HuH-7.5 (cell line): Measurements from ENCODE around the gene PMEPA1.

ENCODE experiments used
- DNase-seq: peaks from one replicate; pipeline ENCODE4 v3.0.0; 2011; ENCODE audit warnings: low spot score

Gene PMEPA1

DNA sequence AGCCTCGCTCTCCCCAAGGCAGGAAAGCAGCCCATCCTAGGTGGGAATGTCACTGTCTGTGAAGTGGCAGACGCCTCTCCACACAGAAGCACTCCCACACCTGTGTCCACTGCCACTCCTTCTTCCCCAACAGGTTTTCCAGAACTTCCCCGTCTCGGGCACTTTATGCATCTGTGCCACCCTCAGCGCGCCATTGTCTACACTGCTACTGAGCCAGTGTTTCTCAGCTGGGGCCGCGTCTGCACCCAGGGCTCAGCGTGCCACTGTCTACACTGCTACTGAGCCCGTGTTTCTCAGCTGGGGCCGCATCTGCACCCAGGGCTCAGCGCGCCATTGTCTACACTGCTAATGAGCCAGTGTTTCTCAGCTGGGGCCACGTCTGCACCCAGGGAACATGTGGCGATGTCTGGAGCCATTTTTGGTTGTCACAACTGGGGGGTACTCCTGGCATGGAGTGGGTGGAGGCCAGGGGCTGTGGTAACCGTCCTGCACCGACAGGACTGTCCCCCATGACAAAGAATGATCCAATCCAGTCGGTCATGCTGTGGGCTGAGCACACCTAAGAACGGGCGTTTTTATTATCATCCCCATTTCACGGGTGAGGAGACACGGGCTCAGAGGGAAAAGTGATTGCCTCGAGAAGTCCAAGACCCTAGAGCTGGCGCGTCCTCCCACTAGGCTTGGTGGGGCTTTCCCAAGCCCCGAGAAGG, 47.9 kb downstream of the PMEPA1 start:
- no peak for DNase-seq

- DNase-seq, result no peak
These were observed 48.7 kb downstream of the PMEPA1 start for GRCh38 chr20:57660922-57661745.

GRCh38 chr20:57660181-57660921, 49.5 kb downstream of the PMEPA1 start:
- no peak for DNase-seq

DNA sequence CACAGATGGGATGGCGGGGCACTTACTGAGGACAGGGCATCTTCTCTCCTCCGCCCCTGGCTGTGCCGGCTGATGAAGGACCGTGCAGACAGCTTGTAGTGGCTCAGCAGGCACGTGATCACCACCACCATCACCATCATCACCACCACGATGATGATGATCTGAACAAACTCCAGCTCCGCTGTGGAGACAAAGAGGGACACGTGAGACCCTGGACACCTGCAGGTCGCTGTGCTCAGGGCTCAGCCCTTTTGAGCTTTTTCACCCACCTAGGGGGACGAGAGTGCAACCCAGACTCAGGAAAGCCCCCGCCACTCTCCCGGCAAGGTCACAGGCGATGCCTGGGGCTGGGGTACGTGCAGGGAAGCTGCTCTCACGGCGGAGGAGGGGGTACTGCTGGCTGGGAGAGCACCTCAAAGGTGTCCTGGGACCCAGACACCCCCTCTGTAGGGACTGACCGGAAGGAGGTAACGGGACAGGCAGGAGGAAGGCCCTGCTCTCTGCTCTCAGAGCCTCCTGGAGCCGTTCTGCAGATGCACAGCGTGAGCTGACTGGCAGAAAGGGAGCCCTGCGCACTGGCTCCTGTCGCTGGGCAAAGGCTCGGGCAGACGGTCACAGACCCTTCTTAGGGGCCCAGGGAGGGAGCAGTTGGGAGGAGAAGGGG, 50.2 kb downstream of the PMEPA1 start:
- DNase-seq, result no peak

DNA sequence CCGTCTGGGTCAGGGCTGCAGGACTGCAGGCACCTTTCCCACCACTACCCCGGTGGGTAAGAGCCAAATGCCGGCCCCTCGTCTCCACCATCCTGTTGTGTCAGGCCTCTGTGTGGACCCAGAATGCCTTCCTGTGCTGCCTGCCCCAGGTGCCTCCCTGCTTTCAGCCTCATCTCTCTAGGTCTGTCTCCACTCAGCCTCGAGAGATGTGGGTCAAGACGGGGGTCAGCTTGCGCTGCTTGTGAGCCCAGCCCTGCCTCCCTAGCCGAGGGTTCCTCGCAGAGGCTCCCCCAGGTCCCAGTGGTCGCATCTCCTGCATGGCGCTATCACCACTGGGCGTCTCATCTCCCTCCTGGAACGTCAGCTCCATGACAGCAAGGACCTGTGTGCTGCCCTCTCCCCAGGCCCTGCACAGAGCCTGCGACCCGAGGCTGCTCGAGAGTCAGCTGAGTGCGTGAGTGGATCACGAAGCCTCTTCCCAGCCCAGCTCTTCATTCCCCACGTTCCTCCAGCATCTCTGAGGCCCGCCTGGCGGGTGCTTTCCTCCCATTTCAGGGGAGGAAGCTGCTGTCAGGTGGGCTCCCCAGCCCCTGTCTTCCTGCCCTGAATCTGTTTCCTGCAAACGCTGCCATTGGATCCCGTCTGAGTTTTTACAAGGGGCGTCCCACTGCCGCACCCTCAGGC, 50.8 kb downstream of the PMEPA1 start:
- DNase-seq, result no peak

DNA sequence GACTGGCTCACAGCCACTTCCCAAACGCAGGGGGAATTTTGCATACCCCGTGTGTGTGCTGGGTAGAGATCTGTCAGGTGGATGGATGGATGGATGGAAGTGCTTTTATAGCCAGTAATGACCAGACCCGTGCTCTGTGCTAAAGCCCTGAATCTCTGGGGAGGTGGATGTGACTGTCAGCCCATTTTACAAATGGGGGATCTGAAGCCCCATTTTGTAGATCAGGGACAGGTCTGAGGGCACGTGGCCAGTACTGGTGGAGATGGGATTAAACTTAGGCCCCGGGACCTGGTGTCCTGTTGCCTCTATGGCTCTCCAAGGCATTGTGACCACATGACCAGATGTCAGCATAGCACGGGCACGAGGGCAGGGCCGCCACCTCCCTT, 51.4 kb downstream of the PMEPA1 start:
- DNase-seq, result no peak

- no peak for DNase-seq
These were observed 52.0 kb downstream of the PMEPA1 start for GRCh38 chr20:57657535-57658446.

- no peak for DNase-seq
These were observed 52.8 kb downstream of the PMEPA1 start for GRCh38 chr20:57656821-57657534.

DNA sequence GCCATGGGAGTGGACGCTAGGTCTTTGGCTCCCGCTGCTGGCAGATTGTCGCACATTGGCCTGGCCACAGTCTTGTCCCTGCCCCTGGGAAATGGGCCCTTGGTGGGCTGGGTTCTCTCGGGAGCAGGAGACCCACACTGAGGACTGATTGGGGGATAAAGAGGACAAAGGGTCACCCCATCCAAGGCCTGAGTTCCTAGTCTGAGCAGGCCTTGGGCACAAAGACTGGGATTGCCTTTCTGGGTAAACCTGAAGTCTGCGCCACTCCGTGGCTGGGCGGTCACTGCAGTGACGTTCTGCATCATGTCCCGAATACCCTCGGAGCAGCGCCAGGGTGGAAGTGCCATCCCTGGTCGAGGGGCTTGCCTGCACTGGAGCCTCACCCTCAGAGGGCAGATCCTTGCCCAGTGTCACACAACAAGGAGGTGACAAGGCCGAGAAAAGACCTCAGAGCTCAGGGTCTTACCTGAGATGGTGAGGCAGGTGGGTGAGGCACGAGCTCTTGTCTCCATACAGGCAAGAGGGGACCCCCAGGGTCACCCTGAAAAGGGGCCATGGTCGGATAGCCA, 53.5 kb downstream of the PMEPA1 start:
- no peak for DNase-seq

DNA sequence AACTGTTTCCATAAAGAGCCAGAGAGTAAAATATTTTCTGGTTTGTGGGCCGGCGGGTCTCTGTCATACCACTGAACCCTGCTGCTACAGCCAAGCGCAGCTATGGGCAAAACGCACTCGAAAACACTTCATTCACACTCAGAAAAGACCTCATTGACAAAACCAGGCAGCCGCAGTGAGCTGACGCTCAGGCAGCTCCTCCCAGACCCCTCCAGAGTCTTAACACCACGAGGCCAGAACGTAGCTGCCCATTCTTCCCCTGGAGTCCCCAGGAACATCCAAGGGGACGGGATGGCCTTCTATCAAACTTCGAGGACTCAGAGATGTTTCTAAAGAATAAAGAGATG, 54.0 kb downstream of the PMEPA1 start:
- no peak for DNase-seq

- no peak for DNase-seq
These were observed 54.6 kb downstream of the PMEPA1 start for GRCh38 chr20:57654998-57655808.

- DNase-seq, result peak; percentile 97
These were observed 55.3 kb downstream of the PMEPA1 start for GRCh38 chr20:57654363-57654997.

DNA sequence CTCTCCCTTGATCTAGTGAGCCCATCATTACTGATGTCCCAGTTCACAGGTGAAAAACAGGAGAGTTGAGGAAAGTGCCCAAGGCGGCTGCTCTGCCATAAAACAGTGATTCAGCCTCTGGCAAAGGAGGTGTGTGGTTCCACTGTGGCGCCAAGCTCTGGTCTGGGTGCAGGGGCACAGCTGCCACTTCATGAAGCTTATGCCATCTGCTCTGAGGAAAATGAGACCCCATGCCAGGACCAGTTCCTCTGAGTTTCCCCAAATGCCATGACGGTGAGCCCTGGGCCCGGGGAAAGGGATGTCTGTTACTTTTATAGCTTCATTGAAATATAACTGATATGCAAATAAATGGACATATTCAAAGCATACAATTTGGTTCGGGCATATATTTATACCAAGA, 55.9 kb downstream of the PMEPA1 start:
- DNase-seq, result no peak

DNA sequence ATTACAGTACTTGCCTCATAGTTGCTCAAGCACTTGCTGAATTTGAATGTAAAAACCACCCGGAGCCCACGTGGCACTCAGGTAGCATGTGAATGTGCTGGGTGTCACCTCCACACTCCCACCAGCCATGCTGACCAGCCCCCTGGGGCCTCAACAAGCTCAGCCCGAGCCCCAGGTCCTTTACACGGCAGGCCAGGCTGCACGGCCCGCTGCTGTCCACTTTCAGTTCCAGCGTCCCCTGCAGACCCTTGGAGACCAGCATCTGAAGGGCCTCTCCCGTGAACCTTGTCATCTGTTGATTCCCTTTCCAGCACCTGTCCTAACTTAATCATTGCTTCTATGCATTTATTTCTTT, 56.3 kb downstream of the PMEPA1 start:
- no peak for DNase-seq

DNA sequence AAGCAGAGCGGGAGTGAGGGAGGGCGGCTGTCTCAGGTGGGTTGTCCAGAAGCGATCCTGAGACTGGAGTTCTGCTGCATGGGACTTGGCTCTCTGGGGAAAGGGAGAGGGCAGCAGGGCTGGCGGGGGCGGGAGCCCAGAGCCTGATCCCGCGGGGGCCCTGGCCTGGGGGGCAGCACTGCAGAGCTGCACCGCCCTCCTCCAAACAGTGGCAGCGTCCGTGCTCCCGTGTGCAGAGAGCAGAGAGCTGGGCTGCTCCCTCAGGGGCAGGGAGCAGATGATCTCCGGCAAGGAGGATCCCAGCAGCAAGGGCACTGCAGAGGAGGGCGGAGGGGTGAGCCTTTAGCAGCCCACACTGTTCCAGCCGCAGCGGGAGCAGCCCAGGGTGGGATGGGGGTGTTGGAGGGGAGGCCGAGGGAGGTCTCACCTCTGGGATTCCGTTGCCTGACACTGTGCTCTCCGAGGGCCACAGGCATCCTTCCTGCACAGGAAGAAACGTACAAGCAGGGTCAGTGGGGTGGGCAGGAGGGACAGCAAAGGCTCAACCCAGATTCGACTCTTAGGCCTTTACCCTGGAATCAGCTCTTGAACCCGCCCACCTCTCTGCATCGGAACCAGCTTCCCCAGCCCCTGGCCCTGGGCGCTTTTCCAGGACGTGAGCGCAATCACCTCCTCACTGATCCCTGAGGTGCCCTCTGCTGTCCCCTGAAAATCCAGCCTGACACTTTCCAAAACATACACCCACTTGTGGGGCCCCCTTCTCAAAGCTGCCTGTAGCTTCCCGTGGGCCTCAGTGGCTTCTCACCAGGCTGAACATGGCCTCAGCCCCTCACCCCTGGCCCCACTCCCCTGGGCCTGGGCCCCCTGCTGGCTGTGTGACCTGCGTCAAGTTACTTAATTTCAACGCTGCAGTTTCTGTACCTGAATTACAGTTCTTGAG, 56.9 kb downstream of the PMEPA1 start:
- no peak for DNase-seq

GRCh38 chr20:57651881-57652605, 57.8 kb downstream of the PMEPA1 start:
- DNase-seq, result no peak
